ENCODE measurements around the gene ITGA3.

ITGA3 gene

GRCh38 chr17:50051082-50051576 lies 4.8 kb upstream of the ITGA3 start:
- H3K9ac ChIP-seq (ENCODE audit: low read length) = no peak overlapping the region
- H3K79me2 ChIP-seq (ENCODE audit: insufficient read depth, low read length) = no peaks in the 10 kb centered on the region
- no peaks in the 10 kb centered on the region for H4K20me1 ChIP-seq (ENCODE audit: insufficient read depth, low read length)
- no peaks in the 10 kb centered on the region for H3K27me3 ChIP-seq (ENCODE audit: insufficient read depth, low read length)
- no peaks in the 10 kb centered on the region for H3K36me3 ChIP-seq (ENCODE audit: insufficient read depth, low read length)
- no peaks in the 10 kb centered on the region for H3F3A ChIP-seq (ENCODE audit: insufficient read depth, low read length)
- no peak overlapping the region for H2AFZ ChIP-seq (ENCODE audit: low read length)
- TF ChIP-seq EZH2 (IDR thresholded peaks at IDR 0.05; ENCODE audit: borderline replicate concordance, low read length) = no peak
- TF ChIP-seq, protein P1, sequence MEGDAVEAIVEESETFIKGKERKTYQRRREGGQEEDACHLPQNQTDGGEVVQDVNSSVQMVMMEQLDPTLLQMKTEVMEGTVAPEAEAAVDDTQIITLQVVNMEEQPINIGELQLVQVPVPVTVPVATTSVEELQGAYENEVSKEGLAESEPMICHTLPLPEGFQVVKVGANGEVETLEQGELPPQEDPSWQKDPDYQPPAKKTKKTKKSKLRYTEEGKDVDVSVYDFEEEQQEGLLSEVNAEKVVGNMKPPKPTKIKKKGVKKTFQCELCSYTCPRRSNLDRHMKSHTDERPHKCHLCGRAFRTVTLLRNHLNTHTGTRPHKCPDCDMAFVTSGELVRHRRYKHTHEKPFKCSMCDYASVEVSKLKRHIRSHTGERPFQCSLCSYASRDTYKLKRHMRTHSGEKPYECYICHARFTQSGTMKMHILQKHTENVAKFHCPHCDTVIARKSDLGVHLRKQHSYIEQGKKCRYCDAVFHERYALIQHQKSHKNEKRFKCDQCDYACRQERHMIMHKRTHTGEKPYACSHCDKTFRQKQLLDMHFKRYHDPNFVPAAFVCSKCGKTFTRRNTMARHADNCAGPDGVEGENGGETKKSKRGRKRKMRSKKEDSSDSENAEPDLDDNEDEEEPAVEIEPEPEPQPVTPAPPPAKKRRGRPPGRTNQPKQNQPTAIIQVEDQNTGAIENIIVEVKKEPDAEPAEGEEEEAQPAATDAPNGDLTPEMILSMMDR (IDR thresholded peaks at IDR 0.05; ENCODE audit: low read length) = no peak
- H3K4me3 ChIP-seq (ENCODE audit: low read depth, low read length, poor library complexity, severe bottlenecking) = no peak overlapping the region
- H3K9me3 ChIP-seq (ENCODE audit: low read length) = no peaks in the 10 kb centered on the region
- H3K27ac ChIP-seq (ENCODE audit: low read depth, low read length, poor library complexity, severe bottlenecking) = no peak overlapping the region
- H3K4me1 ChIP-seq (ENCODE audit: insufficient read depth, low read length, severe bottlenecking) = peaks cover 10% of the 10 kb centered on the region
- H3K9me2 ChIP-seq (ENCODE audit: low read depth, low read length) = no peaks in the 10 kb centered on the region
- no peak overlapping the region for H3K4me2 ChIP-seq (ENCODE audit: low read length)

GRCh38 chr17:50051606-50052005 lies 4.3 kb upstream of the ITGA3 start:
- Histone ChIP-seq H3K9me2 (ENCODE audit: low read depth, low read length) (no peaks in the 10 kb centered on the region), H3K27me3 (ENCODE audit: insufficient read depth, low read length) (no peaks in the 10 kb centered on the region), H3K27ac (ENCODE audit: low read depth, low read length, poor library complexity, severe bottlenecking) (no peak overlapping the region), H3K4me3 (ENCODE audit: low read depth, low read length, poor library complexity, severe bottlenecking) (no peak overlapping the region), H3K9me3 (ENCODE audit: low read length) (no peaks in the 10 kb centered on the region), H3K36me3 (ENCODE audit: insufficient read depth, low read length) (no peaks in the 10 kb centered on the region), H3F3A (ENCODE audit: insufficient read depth, low read length) (no peaks in the 10 kb centered on the region), H3K4me2 (ENCODE audit: low read length) (no peak overlapping the region), H3K9ac (ENCODE audit: low read length) (no peak overlapping the region), H3K79me2 (ENCODE audit: insufficient read depth, low read length) (no peaks in the 10 kb centered on the region), H2AFZ (ENCODE audit: low read length) (no peak overlapping the region), H4K20me1 (ENCODE audit: insufficient read depth, low read length) (no peaks in the 10 kb centered on the region), H3K4me1 (ENCODE audit: insufficient read depth, low read length, severe bottlenecking) (peaks cover 12% of the 10 kb centered on the region)
- TF ChIP-seq, protein P1 (IDR thresholded peaks at IDR 0.05; ENCODE audit: low read length) = no peak
- TF ChIP-seq EZH2 (IDR thresholded peaks at IDR 0.05; ENCODE audit: borderline replicate concordance, low read length) = no peak

DNA sequence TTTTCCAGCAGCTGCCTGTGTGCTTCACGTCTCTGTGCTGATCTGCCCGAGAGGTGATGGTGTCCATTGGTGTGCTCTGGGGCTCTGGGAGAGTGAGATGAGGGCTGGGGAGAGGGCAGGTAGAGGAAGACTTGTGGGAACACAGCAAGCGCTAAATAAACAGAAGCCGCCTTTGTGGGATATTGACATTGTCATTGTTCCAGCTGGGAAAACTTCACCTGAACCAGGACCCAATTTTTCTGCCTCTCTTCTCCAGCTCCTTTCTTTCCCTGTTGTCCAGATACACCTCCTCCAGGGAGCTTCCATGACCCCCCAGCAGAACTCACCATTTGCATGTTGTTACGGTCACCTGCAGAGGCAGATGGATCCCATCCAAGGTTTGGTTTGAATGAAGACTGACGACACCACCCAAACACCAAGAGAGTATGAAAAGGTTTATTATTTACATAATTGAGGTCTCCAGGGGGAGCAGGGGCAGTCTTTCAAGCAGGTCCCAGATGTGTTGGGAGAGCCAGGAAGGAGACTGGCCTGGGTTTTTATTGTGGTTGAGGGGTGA lies 3.6 kb upstream of the ITGA3 start:
- no peaks in the 10 kb centered on the region for H3K36me3 ChIP-seq (ENCODE audit: insufficient read depth, low read length)
- no peak overlapping the region for H3K4me2 ChIP-seq (ENCODE audit: low read length)
- no peaks in the 10 kb centered on the region for H3F3A ChIP-seq (ENCODE audit: insufficient read depth, low read length)
- peaks cover 18% of the 10 kb centered on the region for H3K4me1 ChIP-seq (ENCODE audit: insufficient read depth, low read length, severe bottlenecking)
- H3K9me3 ChIP-seq (ENCODE audit: low read length) = no peaks in the 10 kb centered on the region
- H2AFZ ChIP-seq (ENCODE audit: low read length) = no peak overlapping the region
- H3K9me2 ChIP-seq (ENCODE audit: low read depth, low read length) = no peaks in the 10 kb centered on the region
- H3K9ac ChIP-seq (ENCODE audit: low read length) = no peak overlapping the region
- no peak for TF ChIP-seq EZH2 (IDR thresholded peaks at IDR 0.05; ENCODE audit: borderline replicate concordance, low read length)
- TF ChIP-seq, protein P1 (IDR thresholded peaks at IDR 0.05; ENCODE audit: low read length) = no peak
- H3K79me2 ChIP-seq (ENCODE audit: insufficient read depth, low read length) = no peaks in the 10 kb centered on the region
- 0 out of 2 replicates have a peak, but pooled peaks cover 3% of the 10 kb centered on the region for H3K27me3 ChIP-seq (ENCODE audit: insufficient read depth, low read length)
- no peaks in the 10 kb centered on the region for H4K20me1 ChIP-seq (ENCODE audit: insufficient read depth, low read length)
- H3K4me3 ChIP-seq (ENCODE audit: low read depth, low read length, poor library complexity, severe bottlenecking) = no peak overlapping the region
- H3K27ac ChIP-seq (ENCODE audit: low read depth, low read length, poor library complexity, severe bottlenecking) = no peak overlapping the region
